SK-N-SH treated with all-trans-retinoic acid at 6 μM for 48 hours (cell line): ENCODE results near the gene C8G.

Source experiments
- CSDC2 ChIP-seq: fragments of 250-450 bp; sonication (Bioruptor Pico); IDR thresholded peaks from 2 replicates; pipeline ENCODE4 v1.5.0; 2020; ENCODE audit warnings: mild to moderate bottlenecking, moderate library complexity
- RARB ChIP-seq: fragments of 250-450 bp; sonication (Bioruptor Pico); IDR thresholded peaks from 2 replicates; pipeline ENCODE4 v1.8.0; 2021; ENCODE audit warnings: mild to moderate bottlenecking, moderate library complexity
- TCF4 ChIP-seq: fragments of 250-450 bp; sonication (Bioruptor Pico); IDR thresholded peaks from 2 replicates; pipeline ENCODE4 v1.8.0; 2021; ENCODE audit warnings: mild to moderate bottlenecking, moderate library complexity, borderline replicate concordance
- ZNF70 ChIP-seq: fragments of 450-650 bp; formaldehyde crosslinking; IDR thresholded peaks from 2 replicates; pipeline ENCODE4 v1.5.0; 2020; ENCODE audit warnings: mild to moderate bottlenecking, moderate library complexity

DNA sequence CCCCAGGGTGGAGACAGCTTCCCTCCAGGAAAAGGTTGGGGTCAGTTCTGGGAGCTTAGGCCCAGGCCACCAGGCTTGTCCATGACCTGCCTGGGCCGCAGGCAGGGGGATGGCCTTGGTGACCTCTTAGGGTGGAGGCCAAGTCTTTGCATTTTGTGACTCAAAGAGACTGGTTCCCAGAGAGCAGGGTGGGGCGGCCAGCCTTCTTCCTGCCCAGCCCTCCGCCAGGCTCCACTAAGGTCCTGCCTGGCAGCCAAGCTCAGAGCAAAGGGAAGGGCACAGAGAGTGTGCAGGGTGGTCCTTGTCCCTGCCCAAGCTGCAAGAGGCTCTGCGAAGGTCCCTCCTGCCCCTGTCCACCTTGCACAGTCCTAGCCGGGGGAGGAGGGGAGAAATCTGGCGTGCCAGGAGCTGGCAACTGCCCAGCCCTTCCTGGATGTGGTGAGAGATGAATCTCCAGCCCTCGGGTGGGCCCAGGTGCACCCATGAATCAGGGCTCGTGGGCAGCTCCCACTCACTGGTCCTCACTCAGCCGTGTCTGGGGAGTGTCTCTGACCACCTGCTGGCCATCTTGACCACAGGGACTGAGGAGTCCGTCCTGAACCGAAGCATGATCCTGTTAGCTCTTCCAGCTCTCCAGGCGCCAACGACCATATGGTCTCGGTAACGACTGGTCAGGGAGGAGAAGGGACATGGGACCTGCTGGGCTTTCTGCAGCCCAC lies 29.9 kb downstream of the C8G start:
- TF ChIP-seq RARB = no peak
- TF ChIP-seq TCF4 = no peak
- no peak for TF ChIP-seq CSDC2
- TF ChIP-seq ZNF70 = no peak
